B cell (primary cell): ENCODE results near the gene ELOVL6. TPM values are rescaled to one million over a fixed set of nuclear protein-coding genes. Genes with fewer than 3 reads are reported as not detected.
"Not testable (repeated sequence)": the region's sequence is repeated elsewhere in the genome, so short reads cannot be mapped to it uniquely, and the experiment has no call there.

ENCODE experiments used
- ATAC-seq: fragments of 200-7000 bp; cut with Tn5 transposase; one replicate; pipeline ENCODE4 v1.10.0; 2021; ENCODE audit warnings: low read depth, mild to moderate bottlenecking, moderate number of reproducible peaks, moderate library complexity
- CTCF ChIA-PET: fragments of 350-600 bp; sonication (Branson Sonifier 250); formaldehyde crosslinking; loops from one replicate; lab custom pipeline; 2021; ENCODE audit warnings: antibody characterized with exemption, inconsistent platforms; lab: Charles Lee
- POLR2A ChIA-PET: fragments of 350-600 bp; sonication (Branson Sonifier 250); formaldehyde crosslinking; loops from one replicate; lab custom pipeline; 2021; ENCODE audit warnings: antibody characterized with exemption; lab: Charles Lee
- DNase-seq: peaks from one replicate; pipeline ENCODE4 v3.0.0; 2013
- H2AFZ ChIP-seq: 2 replicates; pipeline ENCODE4 v1.6.1; 2012; ENCODE audit warnings: mild to moderate bottlenecking, low read depth, low read length; ENCODE audit not compliant: insufficient read depth, poor library complexity, severe bottlenecking
- H3K27ac ChIP-seq, 2 donors: 1 replicate in 1 of 2; 2 replicates in 1 of 2; pipeline ENCODE4 v1.5.1; 2012 to 2013; ENCODE audit warnings: low read length in 2 of 2, mild to moderate bottlenecking in 2 of 2, moderate library complexity in 1 of 2
- H3K27me3 ChIP-seq, 4 experiments: fragments of 200-600 bp in 1 of 4; sonication (generic) in 1 of 4; replicated peaks in 1 of 4; 1 replicate in 2 of 4; 2 replicates in 2 of 4; pipeline versions ENCODE4 v1.6.1 to v1.7.0; 2013 to 2016; ENCODE audit warnings: low read length in 3 of 4, mild to moderate bottlenecking in 2 of 4, mixed read lengths in 1 of 4, moderate library complexity in 1 of 4; ENCODE audit not compliant: insufficient read depth in 4 of 4, control insufficient read depth in 3 of 4; ENCODE audit errors: control extremely low read depth in 1 of 4
- H3K36me3 ChIP-seq, 2 experiments: replicated peaks in 1 of 2; 1 replicate in 1 of 2; 2 replicates in 1 of 2; pipeline versions ENCODE4 v1.6.1 to v1.7.1; 2013; ENCODE audit warnings: low read length in 1 of 2; ENCODE audit not compliant: insufficient read depth in 2 of 2, control insufficient read depth in 1 of 2; ENCODE audit errors: control extremely low read depth in 1 of 2, extremely low read depth in 1 of 2
- H3K4me1 ChIP-seq, 2 donors: fragments of 200-600 bp in 1 of 2; sonication (generic) in 1 of 2; 1 replicate in 1 of 2; 2 replicates in 1 of 2; pipeline versions ENCODE4 v1.5.1 to v1.6.1; 2013 to 2017; ENCODE audit warnings: low read length in 2 of 2; ENCODE audit not compliant: control insufficient read depth in 2 of 2, insufficient read depth in 2 of 2
- H3K4me2 ChIP-seq: replicated peaks from 2 replicates; pipeline ENCODE3; 2012; ENCODE audit warnings: mild to moderate bottlenecking, low read depth, low read length; ENCODE audit not compliant: poor library complexity, severe bottlenecking
- H3K4me3 ChIP-seq, 5 experiments: fragments of 200-600 bp in 1 of 5; sonication (generic) in 1 of 5; 1 replicate in 3 of 5; 2 replicates in 2 of 5; pipeline versions ENCODE4 v1.5.1 to v1.7.0; 2011 to 2016; ENCODE audit warnings: low read length in 4 of 5, mild to moderate bottlenecking in 4 of 5, low read depth in 2 of 5, control low read depth in 1 of 5, moderate library complexity in 1 of 5; ENCODE audit not compliant: insufficient read depth in 1 of 5; ENCODE audit errors: control extremely low read depth in 1 of 5, extremely low read depth in 1 of 5
- H3K79me2 ChIP-seq: fragments of 200-600 bp; sonication (generic); one replicate; pipeline ENCODE4 v1.6.0; 2016; ENCODE audit warnings: low read length; ENCODE audit not compliant: control insufficient read depth, insufficient read depth
- H3K9ac ChIP-seq: fragments of 200-600 bp; sonication (generic); 2 replicates; pipeline ENCODE4 v1.6.1; 2017; ENCODE audit warnings: mild to moderate bottlenecking, low read length, moderate library complexity
- H3K9me3 ChIP-seq, 3 donors: one replicate each; pipeline versions ENCODE4 v1.6.1 to v1.7.1; 2013; ENCODE audit warnings: low read length in 2 of 3; ENCODE audit not compliant: control insufficient read depth in 2 of 3, insufficient read depth in 1 of 3; ENCODE audit errors: control extremely low read depth in 1 of 3
- H4K20me1 ChIP-seq: 2 replicates; pipeline ENCODE4 v1.6.0; 2012; ENCODE audit warnings: mild to moderate bottlenecking, low read length; ENCODE audit not compliant: insufficient read depth, control insufficient read depth, poor library complexity, severe bottlenecking
- H3K27ac Mint-ChIP-seq: one replicate; pipeline ENCODE4 v1.8.0; 2021; ENCODE audit warnings: mixed read lengths
- H3K27me3 Mint-ChIP-seq: one replicate; pipeline ENCODE4 v1.8.0; 2021; ENCODE audit warnings: mixed read lengths
- H3K4me1 Mint-ChIP-seq: one replicate; pipeline ENCODE4 v1.8.0; 2021; ENCODE audit warnings: mixed read lengths
- H3K4me3 Mint-ChIP-seq: one replicate; pipeline ENCODE4 v1.8.0; 2021; ENCODE audit warnings: mixed read lengths
- H3K9me3 Mint-ChIP-seq: one replicate; pipeline ENCODE4 v1.8.0; 2022; ENCODE audit warnings: mixed read lengths; ENCODE audit not compliant: insufficient read depth
- CTCF ChIP-seq: fragments of 200-600 bp; IDR thresholded peaks from one replicate; pipeline ENCODE4 v1.8.0; 2022; ENCODE audit warnings: antibody characterized with exemption, mild to moderate bottlenecking
- EZH2 ChIP-seq: IDR thresholded peaks from 2 replicates; pipeline ENCODE4 v1.6.1; 2012; ENCODE audit warnings: borderline replicate concordance, low read depth, mild to moderate bottlenecking, moderate library complexity, low read length; ENCODE audit not compliant: insufficient read depth, poor library complexity, severe bottlenecking
- WGBS: methylation state at CpG from one replicate; pipeline ENCODE4 v1.1.5; 2013; ENCODE audit warnings: missing lambda C conversion rate; ENCODE audit not compliant: insufficient coverage; 5-methylcytosine and 5-hydroxymethylcytosine counted together
- intact Hi-C: fragments of 100-400 bp; cut with micrococcal nuclease; formaldehyde crosslinking; loops from one replicate; pipeline ENCODE4 v1.10.0; 2022
- polyA plus RNA-seq: library from polyadenylated mRNA; depleted of rRNA; stranded (reverse); fragments of >200 nt; gene quantifications from 2 replicates; pipeline ENCODE4 v1.2.3, GENCODE V29; 2012
- total RNA-seq, 2 donors: library from RNA; stranded (reverse); fragments of 120-200 nt in 1 of 2; gene quantifications; 1 replicate in 1 of 2; 2 replicates in 1 of 2; pipeline versions ENCODE4 v1.2.3 to v1.2.4, GENCODE V29; 2013 to 2022

ELOVL6 gene
- total and polyA plus RNA-seq, 2 donors (not counting 1 experiment from before 2014, with no cell fraction given), result 0.10 to 0.22 TPM

- H3K9ac ChIP-seq, result no peak overlapping the region
- no peak overlapping the region for H3K27ac ChIP-seq
- peaks cover 3 to 6% of the 10 kb centered on the region in 2 donors for H3K4me1 ChIP-seq
- no peaks in the 10 kb centered on the region for H4K20me1 ChIP-seq
- Mint-ChIP-seq H3K27ac (no peak overlapping the region), H3K9me3 (no peaks in the 10 kb centered on the region), H3K4me1 (peaks cover 6% of the 10 kb centered on the region), H3K27me3 (no peaks in the 10 kb centered on the region), H3K4me3 (no peak overlapping the region)
- ChIA-PET POLR2A (no interaction called here), CTCF (no interaction called here)
- no peaks in the 10 kb centered on the region for H3K27me3 ChIP-seq
- no peak for DNase-seq
- H3K9me3 ChIP-seq, result no peaks in the 10 kb centered on the region
- intact Hi-C loops, result no loop called here
- no peak overlapping the region for H2AFZ ChIP-seq
- no peak overlapping the region for H3K4me3 ChIP-seq
- ATAC-seq, result no peak
- H3K4me2 ChIP-seq, result no peak overlapping the region
- TF ChIP-seq EZH2, result no peak
- TF ChIP-seq CTCF, result no peak
- no peaks in the 10 kb centered on the region for H3K36me3 ChIP-seq
- no peaks in the 10 kb centered on the region for H3K79me2 ChIP-seq
- WGBS, result no CpG with 5 or more reads among the region's 3 CpGs
These were observed 114.3 kb downstream of the ELOVL6 start for GRCh38 chr4:110084154-110084553.

- ATAC-seq, H3K4me1 ChIP-seq, H3K27ac ChIP-seq, H3K79me2 ChIP-seq, H3K9me3 ChIP-seq, H3K4me3 Mint-ChIP-seq, H3K36me3 ChIP-seq, H3K9ac ChIP-seq, H2AFZ ChIP-seq, H3K27me3 Mint-ChIP-seq, H4K20me1 ChIP-seq, H3K4me3 ChIP-seq, H3K9me3 Mint-ChIP-seq, H3K27me3 ChIP-seq, H3K27ac Mint-ChIP-seq, H3K4me1 Mint-ChIP-seq, DNase-seq, CTCF ChIA-PET, intact Hi-C loops, H3K4me2 ChIP-seq, POLR2A ChIA-PET: not testable (repeated sequence)
- WGBS, result no CpG with 5 or more reads among the region's 2 CpGs
These were observed 120.3 kb downstream of the ELOVL6 start for GRCh38 chr4:110078148-110078547.

GRCh38 chr4:110076828-110077227 is 121.6 kb downstream of the ELOVL6 start:
- H3K36me3 ChIP-seq, H3K4me3 ChIP-seq, H3K4me1 ChIP-seq, H4K20me1 ChIP-seq, H3K27me3 Mint-ChIP-seq, H3K9me3 ChIP-seq, intact Hi-C loops, DNase-seq, CTCF ChIA-PET, H3K9me3 Mint-ChIP-seq, ATAC-seq, H3K9ac ChIP-seq, H3K4me2 ChIP-seq, H3K4me3 Mint-ChIP-seq, H3K27me3 ChIP-seq, H3K27ac Mint-ChIP-seq, H3K79me2 ChIP-seq, H3K4me1 Mint-ChIP-seq, H2AFZ ChIP-seq, POLR2A ChIA-PET, H3K27ac ChIP-seq: not testable (repeated sequence)
- WGBS, result 95% methylated on average over 9 of the region's 11 CpGs
